Kidney epithelial cell (primary cell): ENCODE measurements around the gene ZNF787. TPM values are rescaled to one million over a fixed set of nuclear protein-coding genes. Genes with fewer than 3 reads are reported as not detected.

ENCODE experiments used
- DNase-seq: peaks from one replicate; pipeline ENCODE4 v3.0.0-alpha.2; 2010; ENCODE audit warnings: low read depth
- H3K27me3 ChIP-seq: 2 replicates; pipeline ENCODE4 v1.6.0; 2011; ENCODE audit warnings: low read length; ENCODE audit not compliant: control insufficient read depth, insufficient read depth
- H3K36me3 ChIP-seq: 2 replicates; pipeline ENCODE4 v1.5.1; 2011; ENCODE audit warnings: low read length; ENCODE audit not compliant: control insufficient read depth, insufficient read depth
- H3K4me3 ChIP-seq: 2 replicates; pipeline ENCODE4 v1.5.1; 2011; ENCODE audit warnings: low read depth, mild to moderate bottlenecking, control low read depth, low read length
- total RNA-seq: library from RNA; depleted of rRNA; stranded (reverse); fragments of >200 nt; gene quantifications from 2 replicates; pipeline ENCODE4 v1.2.3, GENCODE V29; 2015
- TF ChIP-seq, protein P1 (sequence below): IDR thresholded peaks from 2 replicates; pipeline ENCODE4 v1.5.1; 2011; ENCODE audit warnings: mild to moderate bottlenecking, moderate library complexity, low read length, control low read depth, inconsistent platforms; ENCODE audit not compliant: insufficient read depth, poor library complexity, severe bottlenecking

Gene ZNF787
- total RNA-seq, 1 donor from 2014 or later = 26.6 TPM

DNA sequence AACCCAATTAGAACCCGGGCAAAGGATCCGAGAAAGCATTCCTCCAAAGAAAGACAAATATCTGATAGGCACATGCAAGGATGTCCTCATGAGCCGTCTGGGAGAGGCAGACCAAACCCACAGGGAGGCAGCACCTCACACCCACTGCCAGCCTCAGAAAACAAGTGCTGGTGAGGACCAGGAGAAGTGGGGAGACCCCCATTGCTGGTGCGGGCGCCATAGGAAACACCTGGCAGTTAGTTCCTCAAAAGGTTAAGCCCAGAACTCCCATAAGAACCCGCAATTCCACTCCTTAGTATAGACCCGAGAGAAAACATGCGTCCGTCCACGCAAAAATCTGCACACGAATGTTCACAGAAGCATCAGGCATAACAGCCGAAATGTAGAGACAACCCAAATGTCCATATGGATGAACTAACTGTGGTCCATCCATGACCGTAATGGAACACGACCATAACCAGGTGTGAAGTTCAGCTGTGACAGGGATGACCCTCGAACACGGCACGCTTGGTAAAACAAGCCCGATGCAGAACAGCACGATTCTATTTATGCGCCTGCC lies 7.9 kb downstream of the ZNF787 start:
- TF ChIP-seq, protein P1, sequence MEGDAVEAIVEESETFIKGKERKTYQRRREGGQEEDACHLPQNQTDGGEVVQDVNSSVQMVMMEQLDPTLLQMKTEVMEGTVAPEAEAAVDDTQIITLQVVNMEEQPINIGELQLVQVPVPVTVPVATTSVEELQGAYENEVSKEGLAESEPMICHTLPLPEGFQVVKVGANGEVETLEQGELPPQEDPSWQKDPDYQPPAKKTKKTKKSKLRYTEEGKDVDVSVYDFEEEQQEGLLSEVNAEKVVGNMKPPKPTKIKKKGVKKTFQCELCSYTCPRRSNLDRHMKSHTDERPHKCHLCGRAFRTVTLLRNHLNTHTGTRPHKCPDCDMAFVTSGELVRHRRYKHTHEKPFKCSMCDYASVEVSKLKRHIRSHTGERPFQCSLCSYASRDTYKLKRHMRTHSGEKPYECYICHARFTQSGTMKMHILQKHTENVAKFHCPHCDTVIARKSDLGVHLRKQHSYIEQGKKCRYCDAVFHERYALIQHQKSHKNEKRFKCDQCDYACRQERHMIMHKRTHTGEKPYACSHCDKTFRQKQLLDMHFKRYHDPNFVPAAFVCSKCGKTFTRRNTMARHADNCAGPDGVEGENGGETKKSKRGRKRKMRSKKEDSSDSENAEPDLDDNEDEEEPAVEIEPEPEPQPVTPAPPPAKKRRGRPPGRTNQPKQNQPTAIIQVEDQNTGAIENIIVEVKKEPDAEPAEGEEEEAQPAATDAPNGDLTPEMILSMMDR = no peak
- H3K36me3 ChIP-seq = no peaks in the 10 kb centered on the region
- no peak for DNase-seq
- no peak overlapping the region for H3K4me3 ChIP-seq
- no peaks in the 10 kb centered on the region for H3K27me3 ChIP-seq

DNA sequence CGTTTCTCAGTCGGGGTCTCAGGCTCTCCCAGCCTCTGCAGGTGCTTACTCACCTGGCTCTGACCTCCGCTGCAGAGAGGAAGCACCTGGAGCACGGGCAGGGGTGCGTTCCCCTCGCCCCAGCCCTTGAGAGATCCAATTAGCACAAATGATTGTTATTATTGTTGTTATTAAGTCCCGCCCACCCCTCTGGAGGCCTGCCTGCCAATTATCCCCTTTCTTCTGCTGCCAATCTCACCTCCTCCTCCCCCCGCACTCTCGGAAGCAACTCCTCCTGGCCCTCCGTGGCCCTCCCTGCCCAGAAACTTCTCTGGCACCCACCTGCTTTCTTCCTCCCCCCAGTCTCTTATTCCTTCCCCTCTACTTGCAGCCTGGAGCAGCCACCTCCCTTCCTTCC lies 8.8 kb downstream of the ZNF787 start:
- no peaks in the 10 kb centered on the region for H3K27me3 ChIP-seq
- no peak overlapping the region for H3K4me3 ChIP-seq
- DNase-seq = no peak
- no peaks in the 10 kb centered on the region for H3K36me3 ChIP-seq
- TF ChIP-seq, protein P1 = no peak

DNA sequence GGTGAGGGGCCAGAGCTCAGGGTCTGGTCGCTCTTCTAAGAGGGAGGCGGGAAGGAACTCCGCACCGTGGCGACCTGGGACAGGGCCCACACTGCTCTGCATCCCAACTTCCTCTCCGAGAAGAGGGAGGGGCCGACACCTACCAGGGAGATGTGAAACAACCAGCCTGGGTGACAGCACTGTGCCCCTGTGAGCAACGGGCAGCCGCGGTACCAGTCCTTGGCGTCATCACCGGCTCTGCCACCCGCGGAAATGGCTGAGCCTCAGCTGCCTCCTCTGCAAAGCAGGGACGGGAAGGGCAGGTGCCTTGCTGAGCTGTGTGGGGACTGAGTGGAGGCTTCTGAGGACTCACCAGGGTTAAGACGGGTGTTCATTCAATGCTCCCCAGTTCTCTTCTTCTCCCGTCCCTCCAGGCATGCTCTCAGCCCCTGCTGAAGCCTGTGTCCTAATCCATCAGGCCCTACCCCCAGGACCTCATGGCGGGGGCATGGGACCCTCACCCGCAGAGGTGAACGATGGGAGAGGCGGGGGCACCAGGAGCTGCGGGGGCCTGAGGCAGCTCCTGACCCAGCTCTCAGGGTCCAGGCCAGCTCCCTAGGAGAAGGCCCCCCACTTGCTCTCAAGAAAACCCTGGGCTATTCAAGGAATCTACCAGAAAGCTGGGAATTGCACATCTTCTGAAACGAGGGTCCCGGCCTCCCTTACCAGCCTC lies 9.3 kb downstream of the ZNF787 start:
- H3K27me3 ChIP-seq = no peaks in the 10 kb centered on the region
- TF ChIP-seq, protein P1 = no peak
- no peak for DNase-seq
- no peaks in the 10 kb centered on the region for H3K36me3 ChIP-seq
- H3K4me3 ChIP-seq = no peak overlapping the region

DNA sequence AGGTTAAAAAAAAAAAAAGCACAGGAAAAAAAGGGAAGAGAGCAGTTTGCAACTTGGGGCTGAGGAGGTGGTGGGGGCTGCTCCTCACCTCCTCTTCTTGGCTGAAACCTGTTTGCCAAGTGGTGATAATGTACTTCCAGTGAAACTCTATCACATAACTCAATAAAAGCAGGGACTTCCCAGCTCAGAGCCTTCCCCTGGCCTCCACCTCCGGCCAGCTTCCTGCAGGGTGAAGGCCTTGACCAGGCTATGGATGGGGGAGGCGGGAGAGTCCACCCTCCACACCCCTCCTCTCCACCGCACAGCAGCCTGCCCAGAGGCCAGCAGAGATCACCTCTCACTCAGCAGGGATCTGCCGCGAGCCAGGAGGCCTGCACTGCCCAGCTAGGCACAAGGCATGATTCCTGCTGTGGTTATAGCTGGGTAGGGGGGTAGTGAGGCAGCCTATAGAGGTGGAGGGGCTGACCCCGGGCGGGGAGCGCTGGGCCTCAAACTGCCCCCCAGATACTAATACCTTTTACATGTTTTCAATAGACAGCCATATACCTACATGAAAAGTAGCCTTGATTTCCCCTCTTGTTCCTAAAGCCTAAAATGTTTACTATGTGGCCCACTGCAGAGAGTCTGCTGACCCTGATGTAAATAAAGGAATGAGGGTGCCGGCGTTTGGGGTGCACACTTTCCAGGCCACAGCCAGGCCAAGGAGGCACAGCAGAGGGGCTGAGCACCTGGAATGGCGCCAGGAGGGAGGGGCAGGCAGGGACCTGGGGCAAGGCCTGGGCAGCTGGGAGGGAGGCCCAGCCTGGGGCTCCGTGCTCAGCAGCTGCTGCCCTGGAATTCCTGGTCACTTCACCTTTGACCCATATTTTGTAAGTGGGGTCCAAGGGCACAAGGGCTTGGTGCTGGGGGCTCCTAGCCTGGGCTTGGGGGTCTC lies 10.3 kb downstream of the ZNF787 start:
- no peaks in the 10 kb centered on the region for H3K36me3 ChIP-seq
- no peaks in the 10 kb centered on the region for H3K27me3 ChIP-seq
- no peak overlapping the region for H3K4me3 ChIP-seq
- TF ChIP-seq, protein P1 = no peak
- no peak for DNase-seq

DNA sequence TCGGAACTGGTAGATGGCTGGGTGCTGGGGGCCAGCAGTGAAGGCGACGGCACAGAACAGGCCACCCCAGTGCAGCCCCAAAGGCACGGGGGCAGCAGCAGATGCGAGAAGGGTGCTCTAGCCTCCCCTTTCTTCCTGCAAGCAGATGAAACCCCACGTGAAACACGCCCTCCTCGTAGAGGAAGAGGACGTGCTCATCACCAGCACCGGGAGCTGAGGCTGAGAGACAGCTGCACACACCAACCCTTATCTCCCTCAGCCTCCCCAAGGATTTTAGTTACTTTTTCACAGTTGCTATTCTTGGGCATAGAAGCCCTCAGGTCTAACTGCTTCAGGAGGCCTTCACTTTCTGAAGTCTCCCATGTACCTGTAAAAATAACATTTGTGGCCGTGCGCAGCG lies 11.9 kb downstream of the ZNF787 start:
- DNase-seq = no peak
- no peaks in the 10 kb centered on the region for H3K36me3 ChIP-seq
- TF ChIP-seq, protein P1 = no peak
- H3K27me3 ChIP-seq = no peaks in the 10 kb centered on the region
- no peak overlapping the region for H3K4me3 ChIP-seq
